Gastroesophageal sphincter (tissue), 4 donors: ENCODE results near the gene SLC9A5. TPM values are rescaled to one million over a fixed set of nuclear protein-coding genes. Genes with fewer than 3 reads are reported as not detected.

ENCODE experiments used
- ATAC-seq: fragments of 150-250 bp; one replicate; pipeline ENCODE4 v1.9.1; 2016; ENCODE audit warnings: mild to moderate bottlenecking, moderate library complexity
- H3K27ac ChIP-seq, 4 donors: fragments of 200-600 bp; sonication (generic) in 3 of 4; 1 replicate in 3 of 4; 2 replicates in 1 of 4; pipeline ENCODE4 v1.5.1; 2016 to 2019
- H3K27me3 ChIP-seq: fragments of 200-600 bp; sonication (generic); one replicate; pipeline ENCODE4 v1.5.1; 2019
- H3K36me3 ChIP-seq, 2 donors: fragments of 200-600 bp; sonication (generic); one replicate each; pipeline ENCODE4 v1.5.1; 2019; ENCODE audit warnings: control low read depth in 1 of 2
- H3K4me1 ChIP-seq, 3 donors: fragments of 200-600 bp; sonication (generic); 1 replicate in 2 of 3; 2 replicates in 1 of 3; pipeline ENCODE4 v1.5.1; 2016 to 2019; ENCODE audit warnings: control low read depth in 2 of 3
- H3K4me3 ChIP-seq, 2 donors: fragments of 200-600 bp; sonication (generic); one replicate each; pipeline ENCODE4 v1.5.1; 2019; ENCODE audit warnings: mild to moderate bottlenecking in 1 of 2, moderate library complexity in 1 of 2
- H3K9me3 ChIP-seq, 3 donors: fragments of 200-600 bp; sonication (generic); one replicate each; pipeline ENCODE4 v1.5.1; 2017 to 2019; ENCODE audit warnings: control low read depth in 2 of 3
- EP300 ChIP-seq: sonication (generic); formaldehyde crosslinking; IDR thresholded peaks from one replicate; pipeline ENCODE4 v1.6.1; 2017; ENCODE audit warnings: antibody characterized with exemption, mild to moderate bottlenecking
- POLR2A ChIP-seq, 2 donors: fragments of 450-650 bp; IDR thresholded peaks; one replicate each; pipeline ENCODE4 v1.6.1; 2017; ENCODE audit warnings: antibody characterized with exemption in 2 of 2, mild to moderate bottlenecking in 2 of 2, moderate library complexity in 1 of 2
- POLR2AphosphoS5 ChIP-seq: sonication (generic); formaldehyde crosslinking; IDR thresholded peaks from one replicate; pipeline ENCODE4 v1.6.1; 2017; ENCODE audit warnings: antibody characterized with exemption
- WGBS, 2 donors: methylation state at CpG; one replicate each; pipeline ENCODE4 v1.1.5; 2018; ENCODE audit warnings: low coverage in 1 of 2; 5-methylcytosine and 5-hydroxymethylcytosine counted together
- total RNA-seq, 4 donors: library from RNA; depleted of rRNA; stranded (reverse); fragments of >200 nt; gene quantifications; one replicate each; pipeline ENCODE4 v1.1.0, GENCODE V29; 2016
- TF ChIP-seq, protein P1 (sequence below), 4 experiments: fragments of 200-600 bp in 2 of 4; fragments of 450-650 bp in 2 of 4; sonication (generic) in 1 of 4; IDR thresholded peaks; one replicate each; pipeline ENCODE4 v1.5.1; 2017 to 2019; ENCODE audit warnings: antibody characterized with exemption in 4 of 4, mild to moderate bottlenecking in 2 of 4, moderate library complexity in 2 of 4

The SLC9A5 gene
- total RNA-seq, 4 donors from 2014 or later = 0.13 to 0.93 (median 0.21) TPM

DNA sequence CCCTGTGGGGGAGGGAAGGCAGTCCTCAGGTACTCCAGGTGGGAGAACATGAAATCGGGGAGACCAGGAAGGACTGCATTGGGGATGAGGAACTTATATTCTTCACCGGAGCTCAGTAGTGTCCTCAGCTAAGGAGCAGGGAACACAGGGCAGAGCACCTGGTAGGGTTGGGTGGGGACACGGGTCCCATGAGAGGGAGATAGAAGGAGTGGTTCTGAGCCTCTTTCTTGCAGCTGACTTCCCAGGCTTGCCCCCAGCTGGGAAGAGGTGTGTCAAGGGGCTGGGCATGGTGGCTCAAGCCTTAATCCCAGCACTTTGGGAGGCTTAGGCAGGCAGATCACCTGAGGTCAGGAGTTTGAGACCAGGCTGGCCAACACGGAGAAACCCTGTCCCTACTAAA, 3.6 kb upstream of the SLC9A5 start:
- Histone ChIP-seq H3K27me3 (peaks cover 22% of the 10 kb centered on the region), H3K36me3 (no peaks in the 10 kb centered on the region), H3K4me1 (peaks cover 0 to 89% (median 45%) of the 10 kb centered on the region in 3 donors), H3K9me3 (no peaks in the 10 kb centered on the region), H3K27ac (peak overlapping the region in 3 of 4 donors; percentile 83 to 87 (median 86)), H3K4me3 (peak overlapping the region in 1 of 2 donors; percentile 80)
- TF ChIP-seq, protein P1, sequence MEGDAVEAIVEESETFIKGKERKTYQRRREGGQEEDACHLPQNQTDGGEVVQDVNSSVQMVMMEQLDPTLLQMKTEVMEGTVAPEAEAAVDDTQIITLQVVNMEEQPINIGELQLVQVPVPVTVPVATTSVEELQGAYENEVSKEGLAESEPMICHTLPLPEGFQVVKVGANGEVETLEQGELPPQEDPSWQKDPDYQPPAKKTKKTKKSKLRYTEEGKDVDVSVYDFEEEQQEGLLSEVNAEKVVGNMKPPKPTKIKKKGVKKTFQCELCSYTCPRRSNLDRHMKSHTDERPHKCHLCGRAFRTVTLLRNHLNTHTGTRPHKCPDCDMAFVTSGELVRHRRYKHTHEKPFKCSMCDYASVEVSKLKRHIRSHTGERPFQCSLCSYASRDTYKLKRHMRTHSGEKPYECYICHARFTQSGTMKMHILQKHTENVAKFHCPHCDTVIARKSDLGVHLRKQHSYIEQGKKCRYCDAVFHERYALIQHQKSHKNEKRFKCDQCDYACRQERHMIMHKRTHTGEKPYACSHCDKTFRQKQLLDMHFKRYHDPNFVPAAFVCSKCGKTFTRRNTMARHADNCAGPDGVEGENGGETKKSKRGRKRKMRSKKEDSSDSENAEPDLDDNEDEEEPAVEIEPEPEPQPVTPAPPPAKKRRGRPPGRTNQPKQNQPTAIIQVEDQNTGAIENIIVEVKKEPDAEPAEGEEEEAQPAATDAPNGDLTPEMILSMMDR (IDR thresholded peaks at IDR 0.05) = no peak
- TF ChIP-seq EP300 = no peak
- TF ChIP-seq POLR2AphosphoS5 = no peak
- TF ChIP-seq POLR2A (IDR thresholded peaks at IDR 0.05) = no peak
- 89% methylated on average over 3 of the region's 4 CpGs; no CpG with 5 or more reads in 1 of the 2 donors for WGBS, 2 donors
- ATAC-seq = no peak

DNA sequence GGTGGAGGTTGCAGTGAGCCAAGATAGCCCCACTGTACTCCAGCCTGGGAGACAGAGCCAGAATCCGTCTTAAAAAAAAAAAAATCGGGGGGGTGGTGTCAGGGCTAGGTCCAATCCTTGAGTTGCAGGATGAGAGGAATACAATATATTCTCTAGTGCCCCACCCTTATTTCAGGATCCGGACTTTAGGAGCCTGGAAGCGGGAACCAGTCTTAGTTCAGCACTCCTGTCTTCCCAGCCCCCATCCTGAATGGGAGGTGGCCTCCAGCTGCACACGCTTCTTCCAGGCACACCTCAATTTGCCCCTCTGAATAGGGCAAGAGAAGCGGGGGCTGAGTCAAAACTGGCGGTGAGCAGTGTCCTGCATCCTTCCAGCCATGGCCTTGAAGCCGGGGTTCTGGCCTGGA, 3.1 kb upstream of the SLC9A5 start:
- ATAC-seq = no peak

DNA sequence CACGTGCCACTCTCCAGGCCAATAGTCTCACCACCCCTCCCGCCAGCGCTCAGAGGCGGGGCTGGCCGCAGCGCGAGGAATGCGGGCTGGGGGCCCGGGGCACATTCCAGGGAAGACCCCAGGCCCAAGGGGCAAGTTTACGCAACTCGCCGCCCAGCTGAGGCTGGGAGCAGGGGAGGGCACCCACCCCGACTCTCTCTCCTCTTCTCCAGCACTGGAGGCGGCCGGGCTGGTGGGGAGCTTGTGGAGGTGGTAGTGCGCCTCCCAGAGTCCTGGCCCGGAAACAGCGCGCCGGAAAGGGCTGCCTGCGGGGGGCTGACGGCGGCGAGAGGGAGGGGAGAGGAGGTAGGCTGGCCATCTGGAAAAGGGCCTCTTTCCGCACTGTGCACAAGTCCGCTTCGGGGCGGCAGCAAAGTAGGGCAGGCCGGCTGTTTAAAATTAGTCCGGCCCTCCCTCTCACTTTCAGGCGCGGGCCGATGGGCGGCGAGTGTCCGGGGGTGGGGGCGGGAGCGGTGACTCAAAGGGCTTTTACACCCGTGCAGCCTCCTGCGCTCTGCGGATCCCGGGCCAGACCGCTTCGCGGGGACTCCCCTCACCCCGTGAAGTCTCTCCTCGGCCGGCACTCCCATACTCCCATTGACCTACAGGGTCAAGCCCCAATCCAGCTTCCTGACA, 2.6 kb upstream of the SLC9A5 start:
- Histone ChIP-seq H3K27ac (peak overlapping the region; percentile 3 to 87 (median 84)), H3K9me3 (no peaks in the 10 kb centered on the region), H3K4me3 (peak overlapping the region; percentile 54 to 80), H3K36me3 (no peaks in the 10 kb centered on the region), H3K27me3 (peaks cover 29% of the 10 kb centered on the region), H3K4me1 (peaks cover 0 to 79% (median 39%) of the 10 kb centered on the region in 3 donors)
- WGBS, 2 donors = 0% methylated on average over 1 of the region's 48 CpGs; no CpG with 5 or more reads in 1 of the 2 donors
- peak; percentile 41 for ATAC-seq
- TF ChIP-seq, protein P1 (IDR thresholded peaks at IDR 0.05) = peak in 3 of 4 experiments; percentile 24 to 52 (median 41)
- peak; percentile 15 for TF ChIP-seq POLR2AphosphoS5
- no peak for TF ChIP-seq POLR2A (IDR thresholded peaks at IDR 0.05)

More for the DNA sequence above, 3.1 kb upstream of the SLC9A5 start:
- 12 to 27% methylated on average over 2 to 5 of the region's 8 CpGs for WGBS, 2 donors
- peak overlapping the region; percentile 3 to 87 (median 84) for H3K27ac ChIP-seq
- peaks cover 0 to 84% (median 44%) of the 10 kb centered on the region in 3 donors for H3K4me1 ChIP-seq
- H3K36me3 ChIP-seq = no peaks in the 10 kb centered on the region
- H3K27me3 ChIP-seq = peaks cover 27% of the 10 kb centered on the region
- H3K4me3 ChIP-seq = peak overlapping the region; percentile 54 to 80
- TF ChIP-seq POLR2AphosphoS5 (no peak), POLR2A (IDR thresholded peaks at IDR 0.05) (no peak), EP300 (no peak)
- TF ChIP-seq, protein P1 (IDR thresholded peaks at IDR 0.05) = no peak
- H3K9me3 ChIP-seq = no peaks in the 10 kb centered on the region

DNA sequence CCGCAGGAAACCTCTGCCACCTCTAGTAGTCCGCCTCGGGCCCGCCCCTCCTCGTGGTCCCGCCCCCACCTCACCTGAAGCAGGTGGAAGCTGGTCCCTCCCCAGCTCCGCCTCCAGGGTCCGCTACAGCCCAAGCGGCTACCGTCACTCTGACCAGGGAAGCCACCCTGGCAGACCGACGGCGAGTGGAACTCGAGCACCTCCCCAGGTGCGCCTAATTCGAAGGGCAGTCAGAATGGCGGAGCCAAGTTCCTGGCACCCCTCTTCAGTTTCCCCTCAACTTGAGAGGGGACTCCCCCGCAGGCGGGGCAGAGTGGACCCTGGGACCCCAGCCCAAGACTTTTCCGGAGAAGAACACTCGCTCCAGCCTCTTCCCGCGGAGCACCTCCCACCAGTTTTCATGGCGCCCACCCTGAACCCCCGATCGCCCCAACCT, 2.0 kb upstream of the SLC9A5 start:
- peaks cover 0 to 73% (median 38%) of the 10 kb centered on the region in 3 donors for H3K4me1 ChIP-seq

More for the DNA sequence above, 2.0 kb upstream of the SLC9A5 start:
- Histone ChIP-seq H3K27me3 (peaks cover 32% of the 10 kb centered on the region), H3K4me3 (peak overlapping the region; percentile 54 to 80), H3K36me3 (no peaks in the 10 kb centered on the region), H3K9me3 (no peaks in the 10 kb centered on the region), H3K27ac (peak overlapping the region; percentile 3 to 87 (median 84))
- TF ChIP-seq, protein P1 (IDR thresholded peaks at IDR 0.05) = no peak
- TF ChIP-seq EP300 = no peak
- TF ChIP-seq POLR2AphosphoS5 = no peak
- no peak for TF ChIP-seq POLR2A (IDR thresholded peaks at IDR 0.05)
- ATAC-seq = no peak
- 0% methylated on average over 7 of the region's 26 CpGs; no CpG with 5 or more reads in 1 of the 2 donors for WGBS, 2 donors
